AG09319 (cell line): ENCODE results near the gene BORCS8.

Experiments
- DNase-seq: peaks from one replicate; pipeline ENCODE4 v3.0.0-alpha.2; 2010; ENCODE audit warnings: low read depth; ENCODE audit errors: extremely low read depth
- CTCF ChIP-seq: IDR thresholded peaks from 2 replicates; pipeline ENCODE4 v1.5.1; 2011; ENCODE audit warnings: low read depth, mild to moderate bottlenecking, inconsistent platforms, low read length, moderate library complexity

BORCS8 gene

GRCh38 chr19:19169236-19170052 lies 22.5 kb downstream of the BORCS8 start:
- no peak for DNase-seq
- no peak for TF ChIP-seq CTCF

- no peak for TF ChIP-seq CTCF
- no peak for DNase-seq
Observed at GRCh38 chr19:19167612-19168011, 24.3 kb downstream of the BORCS8 start.

GRCh38 chr19:19165396-19165795 lies 26.6 kb downstream of the BORCS8 start:
- no peak for TF ChIP-seq CTCF
- DNase-seq: no peak

GRCh38 chr19:19162495-19162894 lies 29.5 kb downstream of the BORCS8 start:
- no peak for TF ChIP-seq CTCF
- no peak for DNase-seq

GRCh38 chr19:19160461-19161035 lies 31.4 kb downstream of the BORCS8 start:
- no peak for DNase-seq
- no peak for TF ChIP-seq CTCF

- TF ChIP-seq CTCF: no peak
- no peak for DNase-seq
Observed at GRCh38 chr19:19159534-19159933, 32.4 kb downstream of the BORCS8 start.

- DNase-seq: no peak
- TF ChIP-seq CTCF: no peak
Observed at GRCh38 chr19:19157808-19158207, 34.1 kb downstream of the BORCS8 start.
